H1 (cell line): Measurements from ENCODE around the gene FHAD1. TPM values are rescaled to one million over a fixed set of nuclear protein-coding genes. Genes with fewer than 3 reads are reported as not detected.

Experiments
- ASH2L ChIP-seq: fragments of 200-600, 300-600 bp; sonication (generic); IDR thresholded peaks from one replicate; pipeline ENCODE4 v1.7.1; 2017; ENCODE audit warnings: low read length
- BACH1 ChIP-seq: IDR thresholded peaks from 2 replicates; pipeline ENCODE4 v1.6.1; 2012; ENCODE audit warnings: low read length, improper control_type of control experiment
- CHD2 ChIP-seq: IDR thresholded peaks from 2 replicates; pipeline ENCODE4 v1.6.1; 2012; ENCODE audit warnings: low read length, improper control_type of control experiment
- CTBP2 ChIP-seq: IDR thresholded peaks from 2 replicates; pipeline ENCODE4 v1.7.0; 2011; ENCODE audit warnings: borderline replicate concordance, mild to moderate bottlenecking, moderate library complexity, mixed read lengths, low read length; ENCODE audit not compliant: insufficient read depth, insufficient read length
- EP300 ChIP-seq, 2 experiments: IDR thresholded peaks; 1 replicate in 1 of 2; 2 replicates in 1 of 2; pipeline ENCODE4 v1.6.1; 2011 to 2012; ENCODE audit warnings: low read depth in 2 of 2, low read length in 2 of 2, mild to moderate bottlenecking in 2 of 2, borderline replicate concordance in 1 of 2, inconsistent platforms in 1 of 2, moderate library complexity in 1 of 2
- HDAC6 ChIP-seq: IDR thresholded peaks from one replicate; pipeline ENCODE4 v1.7.1; 2012; ENCODE audit warnings: low read depth, mild to moderate bottlenecking, inconsistent platforms, low read length, moderate library complexity
- MAFK ChIP-seq: IDR thresholded peaks from 2 replicates; pipeline ENCODE4 v1.6.1; 2012; ENCODE audit warnings: low read depth, mild to moderate bottlenecking, improper control_type of control experiment, low read length
- PHF8 ChIP-seq: fragments of 200-600 bp; sonication (generic); conservative IDR thresholded peaks from 2 replicates; pipeline ENCODE4 v1.7.1; 2012; ENCODE audit warnings: low read depth, mild to moderate bottlenecking, inconsistent platforms, low read length, moderate library complexity
- RFX5 ChIP-seq: IDR thresholded peaks from 2 replicates; pipeline ENCODE4 v1.6.1; 2011; ENCODE audit warnings: low read depth, low read length, improper control_type of control experiment, borderline replicate concordance
- TAF7 ChIP-seq: optimal IDR thresholded peaks from 2 replicates; pipeline ENCODE3; 2011; ENCODE audit warnings: low read depth, mild to moderate bottlenecking, inconsistent platforms, low read length, moderate library complexity, borderline replicate concordance
- TCF12 ChIP-seq: IDR thresholded peaks from 2 replicates; pipeline ENCODE4 v1.6.1; 2011; ENCODE audit warnings: low read depth, mild to moderate bottlenecking, low read length
- YY1 ChIP-seq: IDR thresholded peaks from 2 replicates; pipeline ENCODE4 v1.6.1; 2011; ENCODE audit warnings: low read depth, mild to moderate bottlenecking, low read length
- polyA plus RNA-seq, 7 experiments: library from polyadenylated mRNA; depleted of rRNA in 3 of 7; stranded (reverse) in 5 of 7; unstranded in 2 of 7; fragments of >200 nt in 5 of 7; fragments of 200-250 nt in 2 of 7; gene quantifications; 1 replicate in 5 of 7; 2 replicates in 1 of 7; 4 replicates in 1 of 7; pipeline versions ENCODE4 v1.2.1 to v1.2.3, GENCODE V29; 2011 to 2013; ENCODE audit warnings: missing spikeins in 2 of 7, mixed read lengths in 2 of 7
- total RNA-seq: library from RNA; stranded (reverse); fragmentation: NEBNext Ultra II Directional; extraction: Animal tissue kit (Norgen Biotek cat#: 25700); gene quantifications from 2 replicates; pipeline ENCODE4 v1.2.1, GENCODE V29; 2021
- TF ChIP-seq, protein P1 (sequence below): fragments of 300-600 bp; sonication (generic); IDR thresholded peaks from 2 replicates; pipeline ENCODE4 v1.7.1; 2012; ENCODE audit warnings: low read length, moderate library complexity, mild to moderate bottlenecking, inconsistent platforms; ENCODE audit not compliant: insufficient replicate concordance

FHAD1 gene
- total and polyA plus RNA-seq, 2 of the 8 experiments (the other 6 are each of a cell fraction or from before 2014, with no cell fraction given), result 0.39 to 0.69 TPM

DNA sequence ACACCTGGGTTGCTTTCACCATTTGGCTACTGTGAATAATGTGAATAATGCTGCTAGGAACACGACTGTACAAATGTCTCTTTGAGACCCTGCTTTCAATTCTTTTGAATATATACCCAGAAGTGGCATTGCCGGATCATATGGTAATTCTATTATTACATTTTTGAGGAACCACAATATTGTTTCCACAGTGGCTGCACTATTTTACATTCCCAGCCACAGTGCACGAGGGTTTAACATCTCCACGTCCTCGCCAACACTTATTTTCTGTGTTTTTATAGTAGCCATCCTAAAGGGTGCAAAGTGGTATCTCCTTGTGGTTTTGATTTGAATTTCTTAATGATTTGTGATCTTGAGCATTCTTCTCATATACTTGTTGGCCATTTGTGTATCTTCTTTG is 15.7 kb downstream of the FHAD1 start (continued):
- TF ChIP-seq, protein P1, sequence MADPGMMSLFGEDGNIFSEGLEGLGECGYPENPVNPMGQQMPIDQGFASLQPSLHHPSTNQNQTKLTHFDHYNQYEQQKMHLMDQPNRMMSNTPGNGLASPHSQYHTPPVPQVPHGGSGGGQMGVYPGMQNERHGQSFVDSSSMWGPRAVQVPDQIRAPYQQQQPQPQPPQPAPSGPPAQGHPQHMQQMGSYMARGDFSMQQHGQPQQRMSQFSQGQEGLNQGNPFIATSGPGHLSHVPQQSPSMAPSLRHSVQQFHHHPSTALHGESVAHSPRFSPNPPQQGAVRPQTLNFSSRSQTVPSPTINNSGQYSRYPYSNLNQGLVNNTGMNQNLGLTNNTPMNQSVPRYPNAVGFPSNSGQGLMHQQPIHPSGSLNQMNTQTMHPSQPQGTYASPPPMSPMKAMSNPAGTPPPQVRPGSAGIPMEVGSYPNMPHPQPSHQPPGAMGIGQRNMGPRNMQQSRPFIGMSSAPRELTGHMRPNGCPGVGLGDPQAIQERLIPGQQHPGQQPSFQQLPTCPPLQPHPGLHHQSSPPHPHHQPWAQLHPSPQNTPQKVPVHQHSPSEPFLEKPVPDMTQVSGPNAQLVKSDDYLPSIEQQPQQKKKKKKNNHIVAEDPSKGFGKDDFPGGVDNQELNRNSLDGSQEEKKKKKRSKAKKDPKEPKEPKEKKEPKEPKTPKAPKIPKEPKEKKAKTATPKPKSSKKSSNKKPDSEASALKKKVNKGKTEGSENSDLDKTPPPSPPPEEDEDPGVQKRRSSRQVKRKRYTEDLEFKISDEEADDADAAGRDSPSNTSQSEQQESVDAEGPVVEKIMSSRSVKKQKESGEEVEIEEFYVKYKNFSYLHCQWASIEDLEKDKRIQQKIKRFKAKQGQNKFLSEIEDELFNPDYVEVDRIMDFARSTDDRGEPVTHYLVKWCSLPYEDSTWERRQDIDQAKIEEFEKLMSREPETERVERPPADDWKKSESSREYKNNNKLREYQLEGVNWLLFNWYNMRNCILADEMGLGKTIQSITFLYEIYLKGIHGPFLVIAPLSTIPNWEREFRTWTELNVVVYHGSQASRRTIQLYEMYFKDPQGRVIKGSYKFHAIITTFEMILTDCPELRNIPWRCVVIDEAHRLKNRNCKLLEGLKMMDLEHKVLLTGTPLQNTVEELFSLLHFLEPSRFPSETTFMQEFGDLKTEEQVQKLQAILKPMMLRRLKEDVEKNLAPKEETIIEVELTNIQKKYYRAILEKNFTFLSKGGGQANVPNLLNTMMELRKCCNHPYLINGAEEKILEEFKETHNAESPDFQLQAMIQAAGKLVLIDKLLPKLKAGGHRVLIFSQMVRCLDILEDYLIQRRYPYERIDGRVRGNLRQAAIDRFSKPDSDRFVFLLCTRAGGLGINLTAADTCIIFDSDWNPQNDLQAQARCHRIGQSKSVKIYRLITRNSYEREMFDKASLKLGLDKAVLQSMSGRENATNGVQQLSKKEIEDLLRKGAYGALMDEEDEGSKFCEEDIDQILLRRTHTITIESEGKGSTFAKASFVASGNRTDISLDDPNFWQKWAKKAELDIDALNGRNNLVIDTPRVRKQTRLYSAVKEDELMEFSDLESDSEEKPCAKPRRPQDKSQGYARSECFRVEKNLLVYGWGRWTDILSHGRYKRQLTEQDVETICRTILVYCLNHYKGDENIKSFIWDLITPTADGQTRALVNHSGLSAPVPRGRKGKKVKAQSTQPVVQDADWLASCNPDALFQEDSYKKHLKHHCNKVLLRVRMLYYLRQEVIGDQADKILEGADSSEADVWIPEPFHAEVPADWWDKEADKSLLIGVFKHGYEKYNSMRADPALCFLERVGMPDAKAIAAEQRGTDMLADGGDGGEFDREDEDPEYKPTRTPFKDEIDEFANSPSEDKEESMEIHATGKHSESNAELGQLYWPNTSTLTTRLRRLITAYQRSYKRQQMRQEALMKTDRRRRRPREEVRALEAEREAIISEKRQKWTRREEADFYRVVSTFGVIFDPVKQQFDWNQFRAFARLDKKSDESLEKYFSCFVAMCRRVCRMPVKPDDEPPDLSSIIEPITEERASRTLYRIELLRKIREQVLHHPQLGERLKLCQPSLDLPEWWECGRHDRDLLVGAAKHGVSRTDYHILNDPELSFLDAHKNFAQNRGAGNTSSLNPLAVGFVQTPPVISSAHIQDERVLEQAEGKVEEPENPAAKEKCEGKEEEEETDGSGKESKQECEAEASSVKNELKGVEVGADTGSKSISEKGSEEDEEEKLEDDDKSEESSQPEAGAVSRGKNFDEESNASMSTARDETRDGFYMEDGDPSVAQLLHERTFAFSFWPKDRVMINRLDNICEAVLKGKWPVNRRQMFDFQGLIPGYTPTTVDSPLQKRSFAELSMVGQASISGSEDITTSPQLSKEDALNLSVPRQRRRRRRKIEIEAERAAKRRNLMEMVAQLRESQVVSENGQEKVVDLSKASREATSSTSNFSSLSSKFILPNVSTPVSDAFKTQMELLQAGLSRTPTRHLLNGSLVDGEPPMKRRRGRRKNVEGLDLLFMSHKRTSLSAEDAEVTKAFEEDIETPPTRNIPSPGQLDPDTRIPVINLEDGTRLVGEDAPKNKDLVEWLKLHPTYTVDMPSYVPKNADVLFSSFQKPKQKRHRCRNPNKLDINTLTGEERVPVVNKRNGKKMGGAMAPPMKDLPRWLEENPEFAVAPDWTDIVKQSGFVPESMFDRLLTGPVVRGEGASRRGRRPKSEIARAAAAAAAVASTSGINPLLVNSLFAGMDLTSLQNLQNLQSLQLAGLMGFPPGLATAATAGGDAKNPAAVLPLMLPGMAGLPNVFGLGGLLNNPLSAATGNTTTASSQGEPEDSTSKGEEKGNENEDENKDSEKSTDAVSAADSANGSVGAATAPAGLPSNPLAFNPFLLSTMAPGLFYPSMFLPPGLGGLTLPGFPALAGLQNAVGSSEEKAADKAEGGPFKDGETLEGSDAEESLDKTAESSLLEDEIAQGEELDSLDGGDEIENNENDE, result no peak
- TF ChIP-seq EP300 (IDR thresholded peaks at IDR 0.05; ENCODE audit: borderline replicate concordance in 1 of 2, low read depth in 2 of 2, low read length in 2 of 2), result no peak
- TF ChIP-seq BACH1, result no peak
- no peak for TF ChIP-seq RFX5
- no peak for TF ChIP-seq HDAC6
- no peak for TF ChIP-seq CTBP2
- TF ChIP-seq YY1, result no peak
- no peak for TF ChIP-seq MAFK
- no peak for TF ChIP-seq ASH2L
- TF ChIP-seq CHD2, result no peak
- no peak for TF ChIP-seq TAF7
- no peak for TF ChIP-seq PHF8
- no peak for TF ChIP-seq TCF12
- TF ChIP-seq, all 59 proteins: peak for 0
